Activated T-helper 17 cell treated with anti-CD3 and anti-CD28 coated beads, Interleukin-2, amount 50 U/mL, for 72 hours (primary cell): ENCODE data around the gene PCDH15. TPM values are rescaled to one million over a fixed set of nuclear protein-coding genes. Genes with fewer than 3 reads are reported as not detected.

Experiments
- ATAC-seq: fragments of 150-1000 bp; cut with Tn5 transposase; replicated peaks from 2 replicates; pipeline ENCODE4 v1.10.0; 2021; ENCODE audit warnings: mild to moderate bottlenecking, moderate library complexity
- H3K27ac Mint-ChIP-seq: one replicate; pipeline ENCODE4 v1.8.0; 2022; ENCODE audit warnings: mixed read lengths
- H3K27me3 Mint-ChIP-seq: one replicate; pipeline ENCODE4 v1.8.0; 2022; ENCODE audit warnings: mixed read lengths
- H3K36me3 Mint-ChIP-seq: one replicate; pipeline ENCODE4 v1.8.0; 2022; ENCODE audit warnings: low read depth, mild to moderate bottlenecking, mixed read lengths
- H3K4me1 Mint-ChIP-seq: one replicate; pipeline ENCODE4 v1.8.0; 2022; ENCODE audit warnings: mixed read lengths
- H3K4me3 Mint-ChIP-seq: one replicate; pipeline ENCODE4 v1.8.0; 2022; ENCODE audit warnings: mild to moderate bottlenecking, mixed read lengths
- H3K9me3 Mint-ChIP-seq: one replicate; pipeline ENCODE4 v1.8.0; 2022; ENCODE audit warnings: mixed read lengths
- total RNA-seq, 2 donors: library from RNA; stranded (reverse); gene quantifications; one replicate each; pipeline ENCODE4 v1.2.3, GENCODE V29; 2022

The PCDH15 gene
- total RNA-seq, 2 donors from 2014 or later, result not detected

GRCh38 chr10:54131833-54132232, 669.2 kb downstream of the PCDH15 start:
- no peak overlapping the region for H3K27ac Mint-ChIP-seq
- H3K27me3 Mint-ChIP-seq, result no peaks in the 10 kb centered on the region
- ATAC-seq, result no peak
- H3K36me3 Mint-ChIP-seq, result no peaks in the 10 kb centered on the region
- peaks cover 7% of the 10 kb centered on the region for H3K9me3 Mint-ChIP-seq
- H3K4me1 Mint-ChIP-seq, result no peaks in the 10 kb centered on the region
- no peak overlapping the region for H3K4me3 Mint-ChIP-seq

DNA sequence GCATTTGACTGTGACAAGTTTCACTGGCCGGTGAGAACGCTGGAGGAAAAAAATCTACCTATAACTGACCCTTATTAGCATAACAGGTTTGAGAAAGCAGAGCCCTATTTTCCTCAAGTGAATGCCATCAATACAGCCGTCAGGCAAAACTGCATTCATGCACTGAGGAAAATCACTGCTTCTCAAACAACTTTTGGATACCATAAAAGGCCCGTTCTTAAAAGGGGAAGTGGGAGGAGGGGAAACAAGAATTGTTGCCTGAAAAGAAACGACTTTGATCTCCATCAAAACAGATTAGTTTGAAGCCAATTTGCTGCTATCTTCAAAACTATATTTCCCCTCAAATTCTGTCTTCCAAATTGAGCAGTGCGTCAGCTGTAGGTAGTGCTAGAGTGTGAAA, 670.6 kb downstream of the PCDH15 start:
- Mint-ChIP-seq H3K4me3 (no peak overlapping the region), H3K36me3 (no peaks in the 10 kb centered on the region), H3K9me3 (peaks cover 4% of the 10 kb centered on the region), H3K4me1 (no peaks in the 10 kb centered on the region), H3K27me3 (no peaks in the 10 kb centered on the region), H3K27ac (no peak overlapping the region)
- no peak for ATAC-seq

DNA sequence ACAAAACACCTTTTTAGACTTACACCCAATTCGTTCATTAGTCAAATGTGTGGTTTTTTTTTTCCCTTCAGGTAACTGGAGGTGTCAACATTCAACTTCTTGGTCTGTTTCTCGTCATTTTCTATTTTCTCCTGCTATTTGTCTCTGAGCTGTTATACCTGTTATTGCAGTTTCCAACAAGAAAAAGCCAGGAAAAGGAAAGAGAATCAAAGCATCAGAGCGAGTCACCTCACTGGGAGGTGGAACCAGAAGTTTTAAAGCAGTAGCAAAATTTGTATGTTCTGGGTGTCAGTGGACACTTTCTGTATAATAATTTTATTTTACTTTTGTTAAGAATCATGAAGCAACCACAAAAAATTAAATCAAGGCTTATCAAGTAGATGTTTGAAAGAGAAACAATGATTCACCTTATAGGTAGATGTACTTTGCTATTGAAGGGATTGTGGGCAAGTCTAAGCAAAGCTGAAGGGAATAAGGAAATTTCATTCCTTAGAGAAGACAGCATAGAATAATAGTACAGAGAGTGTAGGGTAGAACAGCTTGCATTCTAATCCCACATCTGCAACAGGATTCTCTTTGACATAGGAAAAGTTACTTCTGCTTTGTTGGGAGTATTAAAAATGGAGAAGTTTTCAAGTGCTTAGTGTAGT, 675.8 kb downstream of the PCDH15 start:
- Mint-ChIP-seq H3K9me3 (peaks cover 30% of the 10 kb centered on the region), H3K27ac (no peak overlapping the region), H3K4me1 (no peaks in the 10 kb centered on the region), H3K36me3 (no peaks in the 10 kb centered on the region), H3K27me3 (no peaks in the 10 kb centered on the region), H3K4me3 (no peak overlapping the region)
- no peak for ATAC-seq

- H3K27me3 Mint-ChIP-seq, result no peaks in the 10 kb centered on the region
- H3K27ac Mint-ChIP-seq, result no peak overlapping the region
- H3K4me3 Mint-ChIP-seq, result no peak overlapping the region
- no peak for ATAC-seq
- H3K9me3 Mint-ChIP-seq, result peaks cover 31% of the 10 kb centered on the region
- H3K36me3 Mint-ChIP-seq, result no peaks in the 10 kb centered on the region
- H3K4me1 Mint-ChIP-seq, result no peaks in the 10 kb centered on the region
These were observed 676.7 kb downstream of the PCDH15 start for GRCh38 chr10:54124209-54124885.

GRCh38 chr10:54120806-54121205, 680.2 kb downstream of the PCDH15 start:
- H3K27ac Mint-ChIP-seq, result no peak overlapping the region
- no peaks in the 10 kb centered on the region for H3K36me3 Mint-ChIP-seq
- no peak overlapping the region for H3K4me3 Mint-ChIP-seq
- no peaks in the 10 kb centered on the region for H3K4me1 Mint-ChIP-seq
- ATAC-seq, result no peak
- peaks cover 27% of the 10 kb centered on the region for H3K9me3 Mint-ChIP-seq
- no peaks in the 10 kb centered on the region for H3K27me3 Mint-ChIP-seq

DNA sequence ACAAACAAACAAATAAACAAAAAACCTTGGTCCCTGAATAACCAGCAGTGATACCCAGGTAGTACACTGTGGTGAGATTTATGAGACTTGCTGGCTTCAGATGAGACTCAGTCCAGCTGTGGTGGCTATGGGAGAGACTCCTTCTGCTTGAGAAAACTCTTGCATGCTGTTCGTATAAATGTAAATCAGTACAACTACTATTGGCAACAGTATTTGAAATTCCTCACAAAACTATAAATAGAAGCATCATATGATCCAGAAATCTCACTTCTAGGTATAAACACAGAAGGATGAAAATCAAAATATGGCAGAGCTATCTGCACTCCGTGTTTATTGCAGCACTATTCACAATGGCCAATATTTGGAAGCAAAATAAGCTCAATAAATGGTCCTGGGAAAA, 692.1 kb downstream of the PCDH15 start:
- Mint-ChIP-seq H3K36me3 (no peaks in the 10 kb centered on the region), H3K27ac (no peak overlapping the region), H3K4me3 (no peak overlapping the region), H3K9me3 (peaks cover 10% of the 10 kb centered on the region), H3K27me3 (no peaks in the 10 kb centered on the region), H3K4me1 (no peaks in the 10 kb centered on the region)
- ATAC-seq, result no peak

DNA sequence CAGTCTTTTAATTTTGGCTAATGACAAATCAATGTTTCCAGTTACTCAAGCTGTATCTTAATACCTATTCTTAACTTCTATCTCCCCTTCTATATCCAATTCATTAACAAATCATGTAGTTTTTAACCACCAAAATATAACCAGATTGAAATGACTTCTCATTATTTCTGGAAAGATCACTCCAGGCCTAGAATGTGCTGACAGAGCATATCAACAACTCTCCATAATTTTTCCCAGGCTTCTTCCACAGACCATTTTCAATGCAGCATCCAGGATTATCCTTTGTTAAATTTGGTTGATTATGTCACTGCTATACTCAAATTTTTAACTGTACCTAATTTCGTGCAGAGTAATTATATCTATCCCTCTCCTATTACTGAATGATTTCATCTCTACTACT, 704.1 kb downstream of the PCDH15 start:
- ATAC-seq, result no peak
- Mint-ChIP-seq H3K4me1 (no peaks in the 10 kb centered on the region), H3K9me3 (peaks cover 14% of the 10 kb centered on the region), H3K4me3 (no peak overlapping the region), H3K36me3 (no peaks in the 10 kb centered on the region), H3K27me3 (no peaks in the 10 kb centered on the region), H3K27ac (no peak overlapping the region)

- no peaks in the 10 kb centered on the region for H3K27me3 Mint-ChIP-seq
- ATAC-seq, result no peak
- no peaks in the 10 kb centered on the region for H3K36me3 Mint-ChIP-seq
- peaks cover 10% of the 10 kb centered on the region for H3K9me3 Mint-ChIP-seq
- no peak overlapping the region for H3K4me3 Mint-ChIP-seq
- H3K4me1 Mint-ChIP-seq, result no peaks in the 10 kb centered on the region
- H3K27ac Mint-ChIP-seq, result no peak overlapping the region
These were observed 706.7 kb downstream of the PCDH15 start for GRCh38 chr10:54094321-54094720.

- Mint-ChIP-seq H3K36me3 (no peaks in the 10 kb centered on the region), H3K27me3 (no peaks in the 10 kb centered on the region), H3K4me3 (no peak overlapping the region), H3K9me3 (peaks cover 9% of the 10 kb centered on the region), H3K27ac (no peak overlapping the region), H3K4me1 (no peaks in the 10 kb centered on the region)
- no peak for ATAC-seq
These were observed 709.8 kb downstream of the PCDH15 start for GRCh38 chr10:54091237-54091636.

DNA sequence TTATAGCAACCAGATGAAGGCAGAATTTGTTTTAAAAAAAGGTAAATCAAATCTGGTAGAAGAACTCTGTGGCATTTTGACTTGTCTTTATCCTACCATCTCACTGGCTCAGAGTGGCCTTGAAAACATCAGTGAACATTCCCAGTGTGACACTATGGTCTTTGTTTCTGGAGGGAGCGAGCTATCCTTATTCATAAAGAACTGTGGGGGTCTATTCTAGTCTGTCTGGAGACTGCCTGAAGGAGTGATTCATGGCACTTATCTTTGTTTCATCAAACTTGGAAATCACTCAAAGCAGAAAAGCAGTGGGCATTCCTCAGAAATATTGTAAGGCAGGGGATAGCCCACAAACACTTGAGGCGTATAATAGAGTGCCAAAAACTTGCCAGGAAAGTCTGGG, 719.1 kb downstream of the PCDH15 start:
- Mint-ChIP-seq H3K36me3 (no peaks in the 10 kb centered on the region), H3K27ac (no peak overlapping the region), H3K4me3 (no peak overlapping the region), H3K9me3 (peaks cover 4% of the 10 kb centered on the region), H3K4me1 (no peaks in the 10 kb centered on the region), H3K27me3 (no peaks in the 10 kb centered on the region)
- ATAC-seq, result no peak

- no peak for ATAC-seq
- Mint-ChIP-seq H3K36me3 (no peaks in the 10 kb centered on the region), H3K4me3 (no peak overlapping the region), H3K27me3 (no peaks in the 10 kb centered on the region), H3K4me1 (no peaks in the 10 kb centered on the region), H3K27ac (no peak overlapping the region), H3K9me3 (no peaks in the 10 kb centered on the region)
These were observed 733.7 kb downstream of the PCDH15 start for GRCh38 chr10:54067361-54067760.

GRCh38 chr10:54066646-54067045, 734.4 kb downstream of the PCDH15 start:
- ATAC-seq, result no peak
- no peak overlapping the region for H3K27ac Mint-ChIP-seq
- H3K27me3 Mint-ChIP-seq, result no peaks in the 10 kb centered on the region
- H3K4me3 Mint-ChIP-seq, result no peak overlapping the region
- no peaks in the 10 kb centered on the region for H3K36me3 Mint-ChIP-seq
- H3K4me1 Mint-ChIP-seq, result no peaks in the 10 kb centered on the region
- H3K9me3 Mint-ChIP-seq, result no peaks in the 10 kb centered on the region

DNA sequence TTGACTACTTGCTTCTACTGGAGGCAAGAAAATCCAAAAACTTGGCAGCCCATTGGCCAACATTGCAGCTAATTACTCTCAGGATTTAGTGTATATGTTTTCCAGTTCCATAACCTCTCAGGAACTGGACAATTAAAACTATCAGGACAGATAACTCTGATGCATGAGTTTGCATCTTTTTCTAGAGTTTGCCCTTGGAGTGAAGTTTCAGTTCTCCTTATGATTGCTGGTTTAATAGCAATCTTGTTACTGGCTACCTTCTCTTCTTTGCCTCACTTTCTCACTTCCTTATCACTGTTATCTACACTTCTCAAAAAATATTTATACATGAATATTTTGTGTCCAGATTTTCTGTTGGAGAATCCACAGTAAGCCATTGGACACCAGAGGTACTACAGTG, 735.9 kb downstream of the PCDH15 start:
- no peak for ATAC-seq
- Mint-ChIP-seq H3K4me1 (no peaks in the 10 kb centered on the region), H3K27ac (no peak overlapping the region), H3K27me3 (no peaks in the 10 kb centered on the region), H3K36me3 (no peaks in the 10 kb centered on the region), H3K9me3 (peaks cover 3% of the 10 kb centered on the region), H3K4me3 (no peak overlapping the region)

- Mint-ChIP-seq H3K4me3 (no peak overlapping the region), H3K27me3 (no peaks in the 10 kb centered on the region), H3K9me3 (peaks cover 8% of the 10 kb centered on the region), H3K4me1 (no peaks in the 10 kb centered on the region), H3K27ac (no peak overlapping the region), H3K36me3 (no peaks in the 10 kb centered on the region)
- ATAC-seq, result no peak
These were observed 736.8 kb downstream of the PCDH15 start for GRCh38 chr10:54064215-54064614.

- ATAC-seq, result no peak
- Mint-ChIP-seq H3K4me3 (no peak overlapping the region), H3K9me3 (peaks cover 8% of the 10 kb centered on the region), H3K4me1 (no peaks in the 10 kb centered on the region), H3K27me3 (no peaks in the 10 kb centered on the region), H3K36me3 (no peaks in the 10 kb centered on the region), H3K27ac (no peak overlapping the region)
These were observed 737.5 kb downstream of the PCDH15 start for GRCh38 chr10:54063514-54063913.
